Activated naive CD4-positive, alpha-beta T cell treated with anti-CD3 and anti-CD28 coated beads for 36 hours (primary cell): Measurements from ENCODE around the gene ETS1. TPM values are rescaled to one million over a fixed set of nuclear protein-coding genes. Genes with fewer than 3 reads are reported as not detected.
A peak's percentile ranks its signal among the peaks of the same experiment; 100 is the strongest.

Source experiments
- CTCF ChIA-PET: fragments of 350-600 bp; sonication (Branson Sonifier 250); formaldehyde crosslinking; loops from one replicate; lab custom pipeline; 2021; ENCODE audit warnings: antibody characterized with exemption; lab: Charles Lee
- DNase-seq: peaks from one replicate; pipeline ENCODE4 v3.0.0-alpha.2; 2020
- H3K27ac Mint-ChIP-seq: one replicate; pipeline ENCODE4 v1.8.0; 2021; ENCODE audit warnings: mild to moderate bottlenecking, mixed read lengths
- H3K27me3 Mint-ChIP-seq: one replicate; pipeline ENCODE4 v1.8.0; 2021; ENCODE audit warnings: low read depth, mixed read lengths
- H3K36me3 Mint-ChIP-seq: one replicate; pipeline ENCODE4 v1.8.0; 2021; ENCODE audit warnings: low read depth, mixed read lengths
- H3K4me1 Mint-ChIP-seq: one replicate; pipeline ENCODE4 v1.8.0; 2021; ENCODE audit warnings: low read depth, mixed read lengths
- H3K4me3 Mint-ChIP-seq: one replicate; pipeline ENCODE4 v1.8.0; 2021; ENCODE audit warnings: mild to moderate bottlenecking, moderate library complexity, mixed read lengths
- H3K9me3 Mint-ChIP-seq: one replicate; pipeline ENCODE4 v1.8.0; 2021; ENCODE audit warnings: mixed read lengths
- intact Hi-C: fragments of 100-400 bp; cut with micrococcal nuclease; formaldehyde crosslinking; loops from one replicate; pipeline ENCODE4 v1.15.1; 2023
- total RNA-seq, 2 experiments: library from RNA; stranded (reverse); gene quantifications; one replicate each; pipeline ENCODE4 v1.2.3, GENCODE V29; 2021

ETS1 gene
- total RNA-seq, 2 experiments from 2014 or later: 336 to 338 TPM

GRCh38 chr11:128481135-128481534, 106.2 kb downstream of the ETS1 start:
- intact Hi-C loops: no loop called here
- no peak for DNase-seq
- Mint-ChIP-seq H3K4me3 (peak overlapping the region; percentile 68), H3K27me3 (no peaks in the 10 kb centered on the region), H3K27ac (peak overlapping the region; percentile 95), H3K9me3 (no peaks in the 10 kb centered on the region), H3K36me3 (peaks cover 98% of the 10 kb centered on the region), H3K4me1 (peaks cover 97% of the 10 kb centered on the region)
- CTCF ChIA-PET: interaction anchor here (0.9 to 3.6 kb wide), 7 partner anchors 10 to 191 kb away, joined by 3 to 16 read pairs (median 4); no protein-coding TSS in a partner anchor

GRCh38 chr11:128480665-128481064, 106.7 kb downstream of the ETS1 start:
- H3K9me3 Mint-ChIP-seq: no peaks in the 10 kb centered on the region
- peak overlapping the region; percentile 68 for H3K4me3 Mint-ChIP-seq
- H3K27ac Mint-ChIP-seq: peak overlapping the region; percentile 95
- peaks cover 97% of the 10 kb centered on the region for H3K4me1 Mint-ChIP-seq
- H3K27me3 Mint-ChIP-seq: no peaks in the 10 kb centered on the region
- peak; percentile 23 for DNase-seq
- intact Hi-C loops: no loop called here
- H3K36me3 Mint-ChIP-seq: peaks cover 98% of the 10 kb centered on the region
- CTCF ChIA-PET: interaction anchor here (0.7 to 3.6 kb wide), 8 partner anchors 10 to 190 kb away, joined by 3 to 16 read pairs (median 4); no protein-coding TSS in a partner anchor

GRCh38 chr11:128480066-128480465, 107.3 kb downstream of the ETS1 start:
- CTCF ChIA-PET: interaction anchor here (0.7 to 3.6 kb wide), 9 partner anchors 9 to 189 kb away, joined by 3 to 16 read pairs (median 4); no protein-coding TSS in a partner anchor
- Mint-ChIP-seq H3K4me1 (peaks cover 97% of the 10 kb centered on the region), H3K9me3 (no peaks in the 10 kb centered on the region), H3K27me3 (no peaks in the 10 kb centered on the region), H3K36me3 (peaks cover 96% of the 10 kb centered on the region), H3K4me3 (peak overlapping the region; percentile 68), H3K27ac (peak overlapping the region; percentile 95)
- intact Hi-C loops: no loop called here
- DNase-seq: peak; percentile 54

- Mint-ChIP-seq H3K27me3 (no peaks in the 10 kb centered on the region), H3K4me1 (peaks cover 97% of the 10 kb centered on the region), H3K36me3 (peaks cover 96% of the 10 kb centered on the region), H3K4me3 (peak overlapping the region; percentile 68), H3K27ac (peak overlapping the region; percentile 95), H3K9me3 (no peaks in the 10 kb centered on the region)
- CTCF ChIA-PET: interaction anchor here (0.8 to 1.7 kb wide), 8 partner anchors 14 to 189 kb away, joined by 3 to 5 read pairs (median 4); no protein-coding TSS in a partner anchor
- DNase-seq: no peak
- intact Hi-C loops: no loop called here
These were observed 108.2 kb downstream of the ETS1 start for GRCh38 chr11:128479144-128479543.

GRCh38 chr11:128478305-128478704, 109.1 kb downstream of the ETS1 start:
- H3K9me3 Mint-ChIP-seq: no peaks in the 10 kb centered on the region
- peaks cover 97% of the 10 kb centered on the region for H3K4me1 Mint-ChIP-seq
- H3K27ac Mint-ChIP-seq: peak overlapping the region; percentile 95
- no peaks in the 10 kb centered on the region for H3K27me3 Mint-ChIP-seq
- CTCF ChIA-PET: interaction anchor here (0.7 to 1.7 kb wide), 6 partner anchors 24 to 188 kb away, joined by 3 to 5 read pairs (median 3); no protein-coding TSS in a partner anchor
- H3K36me3 Mint-ChIP-seq: peaks cover 96% of the 10 kb centered on the region
- DNase-seq: no peak
- intact Hi-C loops: no loop called here
- peak overlapping the region; percentile 68 for H3K4me3 Mint-ChIP-seq

GRCh38 chr11:128477811-128478210, 109.5 kb downstream of the ETS1 start:
- intact Hi-C loops: no loop called here
- no peak for DNase-seq
- Mint-ChIP-seq H3K27me3 (no peaks in the 10 kb centered on the region), H3K4me1 (peaks cover 97% of the 10 kb centered on the region), H3K36me3 (peaks cover 96% of the 10 kb centered on the region), H3K9me3 (no peaks in the 10 kb centered on the region), H3K4me3 (peak overlapping the region; percentile 41), H3K27ac (peak overlapping the region; percentile 97)
- CTCF ChIA-PET: interaction anchor here (1.3 to 1.7 kb wide), 4 partner anchors 12 to 187 kb away, joined by 3 to 5 read pairs (median 5); no protein-coding TSS in a partner anchor

- H3K4me1 Mint-ChIP-seq: peaks cover 99% of the 10 kb centered on the region
- H3K9me3 Mint-ChIP-seq: no peaks in the 10 kb centered on the region
- H3K27me3 Mint-ChIP-seq: no peaks in the 10 kb centered on the region
- H3K27ac Mint-ChIP-seq: peak overlapping the region; percentile 97
- DNase-seq: peak; percentile 34
- peak overlapping the region; percentile 57 for H3K4me3 Mint-ChIP-seq
- CTCF ChIA-PET: interaction anchor here (0.9 to 1.7 kb wide), 10 partner anchors 10 to 187 kb away, joined by 3 to 7 read pairs (median 4); no protein-coding TSS in a partner anchor
- peaks cover 96% of the 10 kb centered on the region for H3K36me3 Mint-ChIP-seq
- intact Hi-C loops: no loop called here
These were observed 110.1 kb downstream of the ETS1 start for GRCh38 chr11:128477278-128477677.

GRCh38 chr11:128476729-128477128, 110.6 kb downstream of the ETS1 start:
- no peaks in the 10 kb centered on the region for H3K9me3 Mint-ChIP-seq
- CTCF ChIA-PET: interaction anchor here (0.9 to 1.7 kb wide), 12 partner anchors 11 to 186 kb away, joined by 3 to 7 read pairs (median 4); no protein-coding TSS in a partner anchor
- H3K4me3 Mint-ChIP-seq: peak overlapping the region; percentile 57
- intact Hi-C loops: loop anchor here (1.0 kb wide), 1 partner anchor 31 kb away; no protein-coding TSS in a partner anchor
- no peaks in the 10 kb centered on the region for H3K27me3 Mint-ChIP-seq
- H3K27ac Mint-ChIP-seq: peak overlapping the region; percentile 97
- DNase-seq: peak; percentile 83
- H3K36me3 Mint-ChIP-seq: peaks cover 97% of the 10 kb centered on the region
- H3K4me1 Mint-ChIP-seq: peaks cover 99% of the 10 kb centered on the region

GRCh38 chr11:128476049-128476448, 111.3 kb downstream of the ETS1 start:
- Mint-ChIP-seq H3K27me3 (no peaks in the 10 kb centered on the region), H3K4me3 (peak overlapping the region; percentile 57), H3K4me1 (peaks cover 99% of the 10 kb centered on the region), H3K9me3 (no peaks in the 10 kb centered on the region), H3K27ac (peak overlapping the region; percentile 97), H3K36me3 (peaks cover 97% of the 10 kb centered on the region)
- DNase-seq: no peak
- intact Hi-C loops: loop anchor here (1.0 kb wide), 1 partner anchor 31 kb away; no protein-coding TSS in a partner anchor
- CTCF ChIA-PET: interaction anchor here (1.0 to 1.7 kb wide), 11 partner anchors 11 to 156 kb away, joined by 3 to 7 read pairs (median 4); no protein-coding TSS in a partner anchor

GRCh38 chr11:128474036-128474874, 113.1 kb downstream of the ETS1 start:
- CTCF ChIA-PET: interaction anchor here (0.6 to 4.5 kb wide), 22 partner anchors 9 to 317 kb away, joined by 3 to 40 read pairs (median 5); no protein-coding TSS in a partner anchor
- peak overlapping the region; percentile 97 for H3K27ac Mint-ChIP-seq
- peak; percentile 34 for DNase-seq
- no peaks in the 10 kb centered on the region for H3K27me3 Mint-ChIP-seq
- intact Hi-C loops: loop anchor here (5.0 kb wide), 2 partner anchors 283 to 422 kb away; no protein-coding TSS in a partner anchor
- H3K4me3 Mint-ChIP-seq: peak overlapping the region; percentile 57
- peaks cover 91% of the 10 kb centered on the region for H3K36me3 Mint-ChIP-seq
- H3K9me3 Mint-ChIP-seq: no peaks in the 10 kb centered on the region
- H3K4me1 Mint-ChIP-seq: peaks cover 94% of the 10 kb centered on the region

GRCh38 chr11:128473636-128474035, 113.7 kb downstream of the ETS1 start:
- CTCF ChIA-PET: interaction anchor here (0.5 to 4.5 kb wide), 16 partner anchors 9 to 184 kb away, joined by 3 to 40 read pairs (median 7); no protein-coding TSS in a partner anchor
- no peaks in the 10 kb centered on the region for H3K9me3 Mint-ChIP-seq
- DNase-seq: peak; percentile 73
- peak overlapping the region; percentile 52 for H3K4me3 Mint-ChIP-seq
- peaks cover 94% of the 10 kb centered on the region for H3K4me1 Mint-ChIP-seq
- peaks cover 91% of the 10 kb centered on the region for H3K36me3 Mint-ChIP-seq
- H3K27ac Mint-ChIP-seq: peak overlapping the region; percentile 97
- intact Hi-C loops: loop anchor here (2.0 to 5.0 kb wide), 3 partner anchors 221 to 421 kb away; partner anchors contain the start of gene FLI1
- no peaks in the 10 kb centered on the region for H3K27me3 Mint-ChIP-seq
